Hepatocyte (in vitro differentiated cells): Measurements from ENCODE around the gene HMGCS2. TPM values are rescaled to one million over a fixed set of nuclear protein-coding genes. Genes with fewer than 3 reads are reported as not detected.

Experiments used
- DNase-seq: peaks from one replicate; pipeline ENCODE4 v3.0.0-alpha.2; 2016; ENCODE audit warnings: low spot score
- H2AFZ ChIP-seq: fragments of 200-600 bp; sonication (generic); 2 replicates; pipeline ENCODE4 v1.6.0; 2016; ENCODE audit warnings: antibody characterized with exemption, mild to moderate bottlenecking
- H3K27ac ChIP-seq: fragments of 200-600 bp; sonication (generic); 2 replicates; pipeline ENCODE4 v1.5.1; 2016; ENCODE audit warnings: mild to moderate bottlenecking
- H3K27me3 ChIP-seq: fragments of 200-600 bp; sonication (generic); 2 replicates; pipeline ENCODE4 v1.6.1; 2016
- H3K36me3 ChIP-seq: fragments of 200-600 bp; sonication (generic); replicated peaks from 2 replicates; pipeline ENCODE4 v1.5.1; 2016; ENCODE audit warnings: low read depth; ENCODE audit not compliant: insufficient read depth
- H3K4me1 ChIP-seq: fragments of 200-600 bp; sonication (generic); 2 replicates; pipeline ENCODE4 v1.5.1; 2016; ENCODE audit warnings: mild to moderate bottlenecking, moderate library complexity; ENCODE audit not compliant: insufficient read depth
- H3K4me2 ChIP-seq: fragments of 200-600 bp; sonication (generic); 2 replicates; pipeline ENCODE4 v1.6.0; 2016
- H3K4me3 ChIP-seq: fragments of 200-600 bp; sonication (generic); 2 replicates; pipeline ENCODE4 v1.5.1; 2016; ENCODE audit warnings: mild to moderate bottlenecking
- H3K79me2 ChIP-seq: fragments of 200-600 bp; sonication (generic); 2 replicates; pipeline ENCODE4 v1.6.0; 2017; ENCODE audit warnings: mild to moderate bottlenecking
- H3K9me2 ChIP-seq: fragments of 200-600 bp; sonication (generic); replicated peaks from 2 replicates; pipeline ENCODE4 v1.6.0; 2017; ENCODE audit warnings: mild to moderate bottlenecking; ENCODE audit not compliant: insufficient read depth
- H3K9me3 ChIP-seq: fragments of 200-600 bp; sonication (generic); 2 replicates; pipeline ENCODE4 v1.5.1; 2016; ENCODE audit warnings: low read depth, mild to moderate bottlenecking
- H4K20me1 ChIP-seq: fragments of 200-600 bp; sonication (generic); 2 replicates; pipeline ENCODE4 v1.6.0; 2016; ENCODE audit warnings: mild to moderate bottlenecking; ENCODE audit not compliant: insufficient read depth, poor library complexity, severe bottlenecking
- CTCF ChIP-seq: fragments of 200-600 bp; sonication (generic); IDR thresholded peaks from 2 replicates; pipeline ENCODE4 v1.5.1; 2016; ENCODE audit warnings: antibody characterized with exemption, mild to moderate bottlenecking; ENCODE audit not compliant: poor library complexity
- EZH2 ChIP-seq: fragments of 200-600 bp; sonication (generic); IDR thresholded peaks from 2 replicates; pipeline ENCODE4 v1.6.1; 2016; ENCODE audit warnings: antibody characterized with exemption, mild to moderate bottlenecking, borderline replicate concordance
- EZH2phosphoT487 ChIP-seq: fragments of 200-600 bp; sonication (generic); IDR thresholded peaks from one replicate; pipeline ENCODE4 v1.6.1; 2018; ENCODE audit warnings: antibody characterized with exemption, mild to moderate bottlenecking, low read depth, moderate library complexity; ENCODE audit not compliant: unreplicated experiment, severe bottlenecking
- WGBS: methylation state at CpG from one replicate; pipeline ENCODE4 v1.1.6; 2016; ENCODE audit warnings: low lambda C conversion rate; ENCODE audit errors: missing lambda C conversion rate; 5-methylcytosine and 5-hydroxymethylcytosine counted together
- polyA plus RNA-seq: library from polyadenylated mRNA; unstranded; fragments of >200 nt; fragmentation: Nextera tagmentation; extraction: Ambion mirVana; gene quantifications from 2 replicates; pipeline ENCODE4 v1.2.1, GENCODE V29; 2016
- total RNA-seq: library from RNA; depleted of rRNA; stranded (reverse); fragments of >200 nt; gene quantifications from 2 replicates; pipeline ENCODE4 v1.2.3, GENCODE V29; 2014

The HMGCS2 gene
- total and polyA plus RNA-seq, 2 experiments from 2014 or later = 167 to 188 TPM

- Histone ChIP-seq H4K20me1 (no peaks in the 10 kb centered on the region), H3K4me3 (no peak overlapping the region), H3K27me3 (no peaks in the 10 kb centered on the region), H3K4me2 (no peak overlapping the region), H3K9me3 (no peaks in the 10 kb centered on the region), H3K9me2 (no peaks in the 10 kb centered on the region), H3K4me1 (peaks cover 8% of the 10 kb centered on the region), H3K36me3 (no peaks in the 10 kb centered on the region), H3K79me2 (no peaks in the 10 kb centered on the region), H3K27ac (no peak overlapping the region), H2AFZ (no peak overlapping the region)
- no peak for DNase-seq
- TF ChIP-seq EZH2phosphoT487 (no peak), EZH2 (no peak), CTCF (no peak)
- 88% methylated on average over 7 of the region's 7 CpGs for WGBS
Observed at GRCh38 chr1:119742202-119742601, 26.5 kb downstream of the HMGCS2 start.

GRCh38 chr1:119740896-119741780 is 27.6 kb downstream of the HMGCS2 start:
- Histone ChIP-seq H3K4me2 (no peak overlapping the region), H3K36me3 (no peaks in the 10 kb centered on the region), H3K9me2 (no peaks in the 10 kb centered on the region), H3K79me2 (no peaks in the 10 kb centered on the region), H3K27me3 (no peaks in the 10 kb centered on the region), H3K9me3 (no peaks in the 10 kb centered on the region), H2AFZ (no peak overlapping the region), H4K20me1 (no peaks in the 10 kb centered on the region), H3K4me1 (peaks cover 6% of the 10 kb centered on the region), H3K4me3 (no peak overlapping the region), H3K27ac (no peak overlapping the region)
- TF ChIP-seq CTCF = no peak
- DNase-seq = no peak
- 95% methylated on average over 13 of the region's 13 CpGs for WGBS

- no peak overlapping the region for H3K27ac ChIP-seq
- WGBS = 90% methylated on average over 2 of the region's 2 CpGs
- H3K4me3 ChIP-seq = no peak overlapping the region
- H4K20me1 ChIP-seq = no peaks in the 10 kb centered on the region
- DNase-seq = no peak
- H3K9me2 ChIP-seq = no peaks in the 10 kb centered on the region
- H2AFZ ChIP-seq = no peak overlapping the region
- TF ChIP-seq EZH2 (no peak), CTCF (no peak), EZH2phosphoT487 (no peak)
- H3K4me1 ChIP-seq = peaks cover 6% of the 10 kb centered on the region
- no peak overlapping the region for H3K4me2 ChIP-seq
- H3K27me3 ChIP-seq = no peaks in the 10 kb centered on the region
- no peaks in the 10 kb centered on the region for H3K36me3 ChIP-seq
- H3K79me2 ChIP-seq = no peaks in the 10 kb centered on the region
- no peaks in the 10 kb centered on the region for H3K9me3 ChIP-seq
Observed at GRCh38 chr1:119740261-119740660, 28.4 kb downstream of the HMGCS2 start.
